Ammon's horn (tissue), 1 donor: ENCODE data around the gene WFDC11.

Experiments
- DNase-seq: peaks from one replicate; pipeline ENCODE4 v3.0.0-alpha.2; 2016; ENCODE audit warnings: low spot score

WFDC11 gene

GRCh38 chr20:45626540-45626939, 43.5 kb downstream of the WFDC11 start:
- no peak for DNase-seq

DNA sequence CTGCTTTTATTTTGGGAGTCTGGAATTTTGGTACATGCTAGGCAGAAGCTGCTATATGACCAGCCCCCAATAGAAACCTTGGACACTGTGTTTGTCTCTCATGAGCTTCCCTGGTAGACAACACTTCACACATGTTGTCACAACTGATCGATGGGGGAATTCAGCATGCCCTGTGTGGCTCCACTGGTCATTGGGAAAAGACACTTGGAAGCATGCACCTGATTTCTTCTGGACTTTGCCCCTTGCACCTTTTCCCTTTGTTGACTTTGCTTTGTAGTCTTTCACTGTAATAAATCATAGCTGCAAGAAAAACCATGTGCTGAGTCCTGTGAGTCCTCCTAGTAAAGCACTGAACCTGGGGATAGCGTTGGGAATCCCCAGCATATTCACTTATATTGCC, 48.4 kb downstream of the WFDC11 start:
- no peak for DNase-seq

- no peak for DNase-seq
Measured at GRCh38 chr20:45617591-45617990, 52.4 kb downstream of the WFDC11 start.

- no peak for DNase-seq
Measured at GRCh38 chr20:45612314-45612713, 57.7 kb downstream of the WFDC11 start.

DNA sequence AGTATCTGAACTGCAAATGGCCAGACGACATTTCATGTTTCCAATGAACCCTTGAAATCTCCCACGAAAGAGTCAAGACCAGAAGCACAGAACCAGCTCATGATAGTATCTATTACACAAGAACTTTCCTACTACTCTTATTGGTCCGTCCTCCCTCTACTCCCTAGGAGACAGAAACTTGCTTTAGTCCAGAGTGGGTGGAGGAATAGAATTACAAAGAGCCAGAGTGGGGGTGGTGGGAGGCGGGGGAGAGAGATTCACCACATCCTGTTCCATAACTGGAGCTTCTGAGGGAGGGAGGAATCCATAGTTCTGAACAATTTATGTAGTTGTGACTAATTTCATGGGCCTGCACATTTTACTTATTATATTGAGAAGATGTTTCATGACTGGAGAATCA, 59.0 kb downstream of the WFDC11 start:
- peak; percentile 4 for DNase-seq

DNA sequence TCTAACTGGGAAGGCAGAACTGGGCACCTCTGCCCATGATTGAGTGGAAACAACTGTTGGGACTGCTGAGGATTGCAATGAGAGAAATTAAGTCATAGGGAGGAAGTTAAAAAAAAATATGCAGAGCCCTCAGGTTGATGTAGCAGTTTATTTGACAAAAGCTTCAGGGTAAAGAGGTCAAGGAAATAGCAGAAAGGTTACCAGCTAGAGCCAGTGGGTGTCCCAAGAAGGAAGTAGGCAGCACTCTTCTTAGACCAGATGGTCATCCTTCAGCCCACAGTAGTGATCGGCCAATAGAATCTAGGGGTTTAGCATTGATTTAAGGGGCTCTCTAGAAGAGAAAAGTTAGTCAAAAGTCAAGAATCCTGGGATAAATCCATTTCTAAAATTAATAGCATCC, 62.2 kb downstream of the WFDC11 start:
- no peak for DNase-seq
